ENCODE results near the gene PRDM8. TPM values are rescaled to one million over a fixed set of nuclear protein-coding genes. Genes with fewer than 3 reads are reported as not detected.
"Not testable (repeated sequence)": the region's sequence is repeated elsewhere in the genome, so short reads cannot be mapped to it uniquely, and the experiment has no call there.

Gene PRDM8
- total RNA-seq, 1 donor from 2014 or later: 1.2 TPM

DNA sequence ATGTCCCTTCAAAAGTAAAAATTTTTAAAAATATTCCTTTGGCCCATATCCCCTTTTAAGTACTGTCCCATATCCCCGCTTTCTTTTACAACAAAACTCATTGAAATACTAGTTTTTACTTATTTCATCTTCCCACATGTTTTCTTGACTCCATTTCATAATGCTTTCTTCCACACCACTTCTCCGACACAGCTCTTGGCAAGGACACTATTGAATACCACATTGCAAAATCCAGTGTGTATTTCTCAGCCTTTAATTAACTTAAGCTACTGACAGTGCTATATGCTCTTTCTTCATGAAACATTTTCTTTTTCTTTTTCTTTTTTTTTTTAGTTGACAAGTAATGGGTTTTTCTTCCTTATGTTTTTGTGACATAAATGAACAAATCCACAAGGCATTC lies 28.8 kb downstream of the PRDM8 start:
- DNase-seq (ENCODE audit: low read depth in 2 of 2): no peak

DNA sequence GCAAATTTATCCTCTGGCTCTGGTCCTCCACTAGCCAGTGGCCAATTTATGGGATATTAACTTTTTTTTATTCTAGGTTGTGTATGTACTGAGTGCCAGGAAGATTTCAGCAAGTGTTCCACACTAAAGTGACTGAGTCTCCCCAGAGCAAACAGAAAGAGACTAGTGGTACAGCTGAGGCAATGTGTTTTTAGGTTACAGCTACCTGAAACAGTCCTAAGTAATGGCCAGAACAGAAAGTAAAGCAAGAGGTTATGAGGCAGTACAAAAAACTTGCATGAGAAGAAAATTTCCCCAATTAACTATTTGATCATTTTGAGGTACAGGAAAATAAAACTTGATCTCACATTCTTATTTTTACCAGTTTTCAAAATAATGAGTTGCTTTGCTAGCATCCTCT lies 31.2 kb downstream of the PRDM8 start:
- no peak for DNase-seq (ENCODE audit: low read depth in 2 of 2)

DNA sequence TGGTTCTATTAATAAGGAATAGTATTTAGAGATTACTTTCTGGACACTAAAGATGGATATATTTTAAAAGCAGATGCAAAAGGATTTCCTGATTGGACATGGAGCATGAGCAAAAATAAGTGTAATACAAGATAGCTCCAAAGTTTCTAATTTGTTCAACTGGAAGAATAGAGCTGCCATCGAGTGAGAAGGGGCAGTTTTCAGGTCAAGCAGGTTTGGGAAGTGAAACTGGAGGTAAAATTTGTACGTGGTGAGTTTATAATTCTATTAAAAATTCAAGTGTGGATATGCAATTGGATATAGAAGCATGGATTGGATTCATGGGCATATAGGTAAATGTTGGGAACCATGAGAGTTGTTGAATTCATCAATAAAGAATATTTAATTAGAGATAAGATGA lies 31.8 kb downstream of the PRDM8 start:
- DNase-seq (ENCODE audit: low read depth in 2 of 2): no peak

DNA sequence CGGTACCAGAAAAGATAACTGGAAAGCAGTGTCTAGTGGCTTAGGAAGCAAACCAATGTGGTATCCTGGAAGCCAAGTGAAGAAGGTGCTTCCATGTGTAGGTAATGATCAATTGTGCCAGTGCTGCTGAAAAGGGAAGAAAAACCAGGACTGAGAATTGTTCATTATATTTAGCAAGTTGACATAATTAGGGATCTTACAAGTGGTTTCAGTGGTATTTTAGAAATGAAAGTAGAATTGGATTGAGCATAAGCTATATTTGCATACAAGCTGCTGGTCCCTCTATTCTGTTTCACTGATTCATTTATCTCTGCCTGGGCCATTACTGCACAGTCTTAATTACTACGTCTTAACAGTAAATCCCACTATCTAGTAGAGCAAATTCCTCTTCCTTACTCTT lies 32.3 kb downstream of the PRDM8 start:
- DNase-seq (ENCODE audit: low read depth in 2 of 2): no peak

DNA sequence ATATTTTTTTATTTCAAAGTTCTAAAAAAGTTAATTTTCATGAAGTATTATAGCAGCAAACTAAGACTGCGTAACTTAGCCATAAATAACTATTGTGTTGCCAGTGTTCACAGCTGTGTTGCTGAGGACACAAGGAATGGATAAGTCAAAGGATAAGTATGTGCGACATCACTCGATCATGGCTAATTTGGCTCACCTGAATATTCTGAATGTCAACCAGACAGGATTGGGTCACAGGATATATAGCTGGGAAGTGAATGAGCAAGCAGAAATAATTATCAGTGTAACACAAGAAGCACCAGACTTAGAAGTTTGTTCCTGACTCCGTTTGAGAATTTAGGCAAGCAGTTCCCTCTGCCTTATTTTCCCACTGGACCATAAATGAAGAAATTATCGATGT lies 33.9 kb downstream of the PRDM8 start:
- DNase-seq (ENCODE audit: low read depth in 2 of 2): no peak

DNA sequence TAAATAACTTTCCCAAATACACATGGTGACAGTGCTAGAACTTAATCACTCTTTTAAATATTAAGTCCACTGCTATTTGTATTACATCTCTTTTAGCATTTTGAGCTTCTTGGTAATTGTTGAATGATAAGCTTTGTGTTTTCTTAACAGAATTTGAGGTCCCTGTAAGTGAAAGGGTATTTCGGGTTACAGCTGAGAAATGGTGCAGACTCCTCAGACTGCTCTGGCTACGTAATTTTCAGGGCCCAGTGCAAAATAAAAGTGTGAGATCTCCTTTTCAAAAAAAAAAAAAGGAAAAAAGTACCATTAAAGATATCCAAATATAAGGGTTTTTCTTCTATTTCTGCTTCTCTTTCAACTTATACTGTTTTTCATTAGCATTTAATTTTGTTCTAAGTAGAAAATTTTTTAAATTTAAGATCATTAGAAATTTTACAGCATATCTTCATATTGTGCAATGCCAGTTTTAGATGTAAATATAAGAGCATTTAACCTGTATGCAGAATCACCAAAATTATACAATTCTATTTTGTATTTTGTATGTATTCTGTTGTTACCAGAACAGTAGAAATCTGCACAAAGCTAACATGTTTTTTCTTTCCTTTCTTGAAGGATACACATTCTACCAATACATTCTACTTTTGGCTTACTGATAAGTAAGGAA lies 35.5 kb downstream of the PRDM8 start:
- DNase-seq (ENCODE audit: low read depth in 2 of 2): no peak

DNA sequence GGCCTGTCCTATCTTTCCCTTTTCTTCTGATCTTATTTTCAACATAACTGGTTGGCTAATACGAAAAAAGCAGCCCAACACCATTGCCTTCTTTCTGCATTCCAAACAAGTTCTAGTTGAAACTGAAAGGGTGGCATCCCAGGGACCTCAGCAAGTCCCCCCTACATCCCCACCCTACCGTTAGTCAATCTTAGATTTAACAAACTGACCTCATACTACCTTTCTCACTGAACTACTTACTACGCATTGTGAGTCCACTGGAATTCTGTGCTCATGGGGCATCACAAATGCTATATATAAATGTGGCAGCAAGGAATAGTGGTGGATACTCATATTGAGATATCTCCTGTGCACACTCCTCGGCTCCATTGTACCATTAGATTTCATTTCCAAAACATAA lies 36.1 kb downstream of the PRDM8 start:
- DNase-seq (ENCODE audit: low read depth in 2 of 2): no peak

DNA sequence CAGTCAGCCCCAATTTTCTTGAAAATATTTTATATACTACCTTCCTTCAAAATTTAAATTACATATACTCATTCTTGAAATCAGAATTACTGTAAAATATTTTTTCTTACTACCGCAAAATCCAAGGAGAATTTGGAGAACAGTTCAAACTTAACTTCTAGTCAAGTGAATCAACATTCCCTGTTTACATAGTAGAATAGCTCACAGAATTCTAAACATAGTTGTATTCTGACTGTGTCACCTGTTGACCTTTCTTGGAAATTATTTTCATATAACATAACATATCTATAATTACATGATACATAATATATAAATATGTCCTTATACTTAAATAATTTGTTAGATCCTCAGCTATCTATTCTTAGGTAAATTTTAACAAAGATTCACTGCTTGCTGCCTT lies 38.1 kb downstream of the PRDM8 start:
- peak in 1 of 2 donors; percentile 40 for DNase-seq (ENCODE audit: low read depth in 2 of 2)

DNA sequence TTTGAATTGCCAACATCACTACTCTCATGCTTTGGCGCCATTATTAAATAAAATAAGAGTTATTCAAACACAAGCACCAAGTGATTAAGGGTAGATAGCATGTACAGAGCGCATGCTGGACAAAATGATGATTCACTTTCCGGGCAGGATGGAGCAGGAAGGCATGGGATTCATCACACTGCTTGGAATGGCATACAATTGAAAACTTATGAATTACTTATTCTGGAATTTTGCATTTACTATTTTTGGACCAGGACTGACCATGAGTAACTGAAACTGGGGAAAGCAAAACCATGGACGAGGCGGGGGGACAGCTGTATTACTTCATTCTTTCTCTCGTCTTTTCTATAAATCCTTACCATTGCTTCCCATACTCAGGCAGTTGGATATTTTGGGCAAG lies 40.7 kb downstream of the PRDM8 start:
- peak; percentile 84 to 96 for DNase-seq (ENCODE audit: low read depth in 2 of 2)

DNA sequence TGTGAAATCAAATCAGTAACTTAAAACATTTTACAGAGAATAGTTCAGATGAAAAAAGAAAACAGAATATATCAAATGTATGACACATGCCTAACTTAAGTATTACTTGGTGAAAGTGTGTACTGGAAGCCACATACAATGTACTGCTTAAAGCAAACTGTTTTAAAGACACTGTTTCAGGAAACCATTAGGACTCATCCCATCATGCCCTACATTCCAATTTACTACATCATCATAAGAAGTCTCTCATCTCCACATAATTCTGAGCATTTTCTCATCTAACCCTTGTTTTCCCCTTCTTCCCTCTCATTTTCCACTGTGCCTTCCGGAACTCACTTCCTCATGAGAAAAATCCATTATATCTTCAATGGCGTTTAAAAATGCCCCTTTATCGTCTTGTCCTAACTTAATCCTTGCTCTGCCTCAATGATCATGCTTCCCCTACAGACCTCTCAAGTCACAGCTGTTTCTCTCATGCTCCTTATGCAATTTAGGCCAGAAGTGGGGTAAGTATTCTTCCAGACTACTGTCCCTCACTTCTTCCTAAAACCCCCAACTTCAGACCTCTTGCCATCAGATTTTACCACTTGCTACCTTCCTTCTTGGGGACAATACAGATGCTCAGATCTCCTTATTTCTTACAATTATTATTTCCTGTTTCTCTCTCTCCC lies 42.3 kb downstream of the PRDM8 start:
- no peak for DNase-seq (ENCODE audit: low read depth in 2 of 2)

DNA sequence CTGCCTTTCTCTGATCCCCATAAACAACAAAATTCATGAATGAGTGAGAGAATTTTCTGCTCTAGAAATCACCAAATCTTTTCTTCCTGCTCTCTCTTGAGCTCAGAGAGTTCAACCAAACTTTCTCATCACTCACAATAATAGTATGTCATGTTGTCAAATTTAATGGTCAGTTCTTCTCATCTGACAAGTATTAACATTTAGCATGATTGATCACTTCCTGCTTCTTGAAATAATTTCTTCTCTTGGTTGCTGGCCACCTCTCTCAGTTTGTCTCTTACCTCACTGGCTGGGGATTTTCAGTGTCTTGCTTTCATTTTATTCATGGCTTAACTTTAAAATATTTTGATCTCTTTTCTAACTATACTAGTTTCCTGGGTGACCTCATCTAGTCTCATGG lies 43.7 kb downstream of the PRDM8 start:
- peak in 1 of 2 donors; percentile 80 for DNase-seq (ENCODE audit: low read depth in 2 of 2)

DNA sequence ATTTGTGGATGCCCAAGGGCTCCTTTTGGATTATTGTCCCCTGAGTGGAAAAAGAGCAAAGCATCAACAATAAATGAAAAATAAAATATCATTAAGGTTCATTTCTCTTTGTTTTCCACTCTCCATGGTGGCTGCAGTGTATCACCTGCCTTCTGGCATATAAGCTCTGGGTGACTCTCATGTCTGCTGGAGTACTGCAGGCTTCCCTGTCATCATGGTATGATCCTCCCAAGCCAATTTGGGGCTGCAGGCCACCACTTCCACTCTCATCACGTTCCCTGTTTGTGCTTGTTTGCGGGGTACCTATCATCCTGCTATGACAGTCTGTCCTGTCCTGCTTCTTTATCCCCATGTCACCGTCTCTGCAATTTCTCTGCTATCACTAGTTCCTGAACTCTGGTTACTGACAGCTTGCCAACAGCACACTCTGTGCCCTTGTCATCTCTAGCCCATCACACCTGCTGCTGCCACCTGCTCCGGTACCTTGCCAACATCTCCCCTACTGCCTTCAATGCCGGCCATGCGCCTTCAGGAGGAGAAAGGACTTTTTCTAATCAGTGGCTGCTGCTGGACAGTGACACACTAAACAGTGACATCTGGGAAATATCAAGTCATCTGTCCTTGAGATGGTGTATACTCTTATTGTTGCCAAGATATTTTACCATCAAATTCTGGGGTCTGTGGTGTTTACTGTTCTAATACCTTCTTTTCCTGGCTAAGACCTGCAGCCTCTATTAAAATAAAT lies 46.1 kb downstream of the PRDM8 start:
- no peak for DNase-seq (ENCODE audit: low read depth in 2 of 2)

DNA sequence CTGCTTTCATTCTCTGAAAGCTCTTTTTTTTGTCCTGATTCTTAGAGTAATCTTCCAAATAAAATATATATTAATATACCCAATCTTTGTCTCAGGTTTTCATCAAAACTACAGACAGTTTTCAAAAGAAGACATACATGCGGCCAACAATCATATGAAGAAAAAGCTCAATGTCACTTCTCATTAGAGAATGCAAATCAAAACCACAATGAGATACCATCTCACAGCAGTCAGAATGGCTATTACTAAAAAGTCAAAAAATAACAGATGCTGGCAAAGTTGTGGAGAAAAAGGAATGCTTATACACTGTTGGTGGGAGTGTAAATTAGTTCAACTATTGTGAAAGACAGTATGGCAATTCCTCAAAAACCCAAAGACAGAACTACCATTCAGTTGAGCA lies 50.2 kb downstream of the PRDM8 start:
- DNase-seq (ENCODE audit: low read depth in 2 of 2): not testable (repeated sequence)

DNA sequence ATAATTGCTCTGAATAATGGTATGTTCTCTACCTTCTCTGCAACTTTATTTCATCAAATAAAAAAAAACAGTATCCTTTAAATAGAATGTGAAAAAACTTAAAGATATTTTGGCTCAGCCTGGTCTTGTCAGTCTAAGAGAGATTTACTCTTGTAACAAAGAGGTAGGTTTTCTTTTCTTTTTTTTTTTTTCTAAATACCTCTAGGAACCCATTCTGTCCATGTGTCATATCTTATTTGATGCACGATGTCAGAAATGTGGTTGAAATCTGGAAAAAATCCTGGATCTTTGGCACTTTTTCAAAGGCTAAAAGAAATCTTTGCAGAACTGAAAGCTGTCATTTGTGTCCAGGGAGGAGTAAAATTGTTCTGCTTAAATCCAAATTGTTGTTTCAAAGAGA lies 51.8 kb downstream of the PRDM8 start:
- DNase-seq (ENCODE audit: low read depth in 2 of 2): no peak

DNA sequence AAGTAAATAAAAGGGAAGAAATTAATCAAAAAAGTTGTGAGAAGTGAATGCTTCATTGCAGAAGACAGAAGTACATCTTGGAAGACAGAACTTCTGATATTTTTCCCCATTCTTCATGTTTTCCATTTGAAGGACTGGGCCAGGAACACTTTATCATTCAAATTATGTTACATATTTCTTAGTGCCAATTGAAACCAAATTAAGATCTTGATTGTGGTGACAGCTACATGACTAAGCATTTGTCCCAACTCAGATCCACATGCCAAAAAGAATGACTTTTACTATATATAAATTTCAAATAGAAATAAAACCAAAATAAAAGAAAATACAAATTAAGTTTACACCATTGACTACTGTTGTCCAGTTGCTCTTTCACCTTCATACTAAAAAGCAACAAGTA lies 55.1 kb downstream of the PRDM8 start:
- DNase-seq (ENCODE audit: low read depth in 2 of 2): no peak

DNA sequence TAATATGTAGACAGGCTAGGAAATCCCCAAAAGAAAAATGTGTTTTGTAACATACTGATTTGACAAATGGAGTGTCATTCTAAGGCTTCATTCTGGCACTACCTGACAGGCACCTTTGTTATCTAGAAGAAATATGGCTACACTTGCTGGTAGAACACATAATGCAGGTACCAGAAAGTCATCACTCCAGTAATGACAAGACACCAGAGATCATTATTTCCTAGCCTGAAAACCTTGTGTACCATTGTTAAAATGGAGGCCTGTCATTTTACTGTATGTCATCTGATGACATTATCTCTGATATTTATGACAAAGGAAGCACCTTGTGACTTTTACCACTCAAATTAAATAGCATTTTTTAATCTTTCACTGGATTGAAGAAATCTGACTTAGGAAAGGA lies 55.6 kb downstream of the PRDM8 start:
- DNase-seq (ENCODE audit: low read depth in 2 of 2): no peak

DNA sequence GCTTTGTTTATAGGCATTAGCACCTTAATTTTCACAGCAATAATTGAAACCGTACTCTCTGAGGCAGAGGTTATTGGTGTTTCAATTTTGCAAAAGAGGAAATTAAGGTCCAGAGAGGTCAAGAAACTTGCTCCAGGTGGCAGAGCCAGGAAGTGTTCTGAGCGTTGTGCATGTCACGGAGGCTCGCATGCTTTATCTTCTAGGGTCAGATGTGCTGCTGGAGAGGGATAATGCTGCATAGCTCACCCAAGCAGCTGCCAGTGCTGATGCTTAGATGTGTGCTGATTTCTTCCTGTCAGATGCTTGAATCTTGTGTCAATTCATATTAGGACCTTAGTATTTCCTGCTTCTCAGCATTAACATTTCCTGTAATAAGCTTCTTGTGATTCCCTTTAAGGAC lies 56.2 kb downstream of the PRDM8 start:
- peak in 1 of 2 donors; percentile 77 for DNase-seq (ENCODE audit: low read depth in 2 of 2)

Other genes starting within 250 kb of the PRDM8 start
- 16.6 and 21.0 TPM in 2 replicates for gene ANTXR2, start 124.3 kb upstream of the PRDM8 start, total RNA-seq
- gene FGF5, start 69.2 kb downstream of the PRDM8 start, total RNA-seq: 0.22 TPM in 1 of 2 replicates, not detected in the other
- not detected in 2 replicates for gene CFAP299, start 138.2 kb downstream of the PRDM8 start, total RNA-seq